ENCODE results near the gene LHX3.

Gene LHX3

GRCh38 chr9:136205707-136205992, 722 bp upstream of the LHX3 start:
- no peak for DNase-seq

- no peak for DNase-seq
Measured at GRCh38 chr9:136204145-136204805, 653 bp downstream of the LHX3 start.

- no peak for DNase-seq
Measured at GRCh38 chr9:136203408-136204144, 1.4 kb downstream of the LHX3 start.

GRCh38 chr9:136202454-136203407, 2.2 kb downstream of the LHX3 start:
- no peak for DNase-seq

GRCh38 chr9:136201609-136202453, 3.1 kb downstream of the LHX3 start:
- no peak for DNase-seq

- no peak for DNase-seq
Measured at GRCh38 chr9:136201174-136201573, 3.8 kb downstream of the LHX3 start.

DNA sequence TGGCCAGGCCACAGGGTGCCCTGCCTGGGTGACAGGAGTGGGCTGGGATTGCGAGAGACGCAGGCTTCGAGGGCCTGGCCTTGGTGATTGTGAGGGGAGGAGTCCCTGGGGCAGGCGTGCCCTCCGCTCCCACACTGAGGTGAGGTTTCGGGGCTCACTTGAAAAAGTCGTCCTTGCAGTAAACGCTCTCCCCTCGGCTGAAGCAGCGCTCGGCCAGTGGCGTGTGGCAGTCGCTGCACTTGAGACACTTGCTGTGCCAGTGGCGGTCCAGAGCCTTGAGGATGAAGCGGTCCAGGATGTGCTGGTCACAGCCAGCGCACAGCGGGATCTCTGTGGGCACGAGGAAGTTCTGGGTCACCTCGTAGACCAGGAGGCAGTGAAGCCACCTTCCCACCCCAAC, 4.5 kb downstream of the LHX3 start:
- no peak for DNase-seq

GRCh38 chr9:136199391-136200288, 5.3 kb downstream of the LHX3 start:
- no peak for DNase-seq

- no peak for DNase-seq
Measured at GRCh38 chr9:136198605-136199083, 6.3 kb downstream of the LHX3 start.

DNA sequence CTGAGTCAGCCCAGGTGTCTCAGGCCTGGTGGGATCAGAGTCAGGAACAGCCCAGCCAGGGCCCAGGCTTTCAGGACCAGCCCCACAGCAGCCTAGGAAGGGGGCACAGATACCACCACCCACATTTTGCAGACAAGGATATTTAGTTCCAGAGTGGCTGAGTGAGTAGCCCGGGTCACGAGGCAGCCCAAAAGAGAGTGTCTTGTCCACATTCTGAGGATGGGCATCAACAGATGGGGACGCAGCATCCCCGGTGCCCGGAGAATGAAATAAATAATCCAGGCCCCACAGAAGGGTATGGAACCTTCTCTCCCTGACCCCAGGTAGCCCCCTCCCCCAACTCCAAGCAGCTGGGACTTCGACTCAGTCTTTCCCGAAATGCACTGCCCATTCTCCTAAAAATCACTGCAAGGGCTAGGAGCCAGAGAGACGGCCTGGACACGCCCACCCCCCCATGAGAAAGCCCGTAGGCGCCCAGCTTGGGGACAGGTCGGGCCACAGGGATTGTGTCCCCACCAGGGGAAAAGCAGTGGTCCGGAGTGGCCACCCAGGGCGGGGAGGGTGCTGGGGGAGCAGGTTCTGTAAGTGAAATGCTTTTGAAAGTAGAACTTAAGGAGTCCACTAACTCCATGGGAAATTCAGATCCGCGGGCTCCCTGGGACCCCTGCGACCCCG, 6.9 kb downstream of the LHX3 start:
- DNase-seq = no peak

GRCh38 chr9:136197084-136197875, 7.6 kb downstream of the LHX3 start:
- DNase-seq = no peak

DNA sequence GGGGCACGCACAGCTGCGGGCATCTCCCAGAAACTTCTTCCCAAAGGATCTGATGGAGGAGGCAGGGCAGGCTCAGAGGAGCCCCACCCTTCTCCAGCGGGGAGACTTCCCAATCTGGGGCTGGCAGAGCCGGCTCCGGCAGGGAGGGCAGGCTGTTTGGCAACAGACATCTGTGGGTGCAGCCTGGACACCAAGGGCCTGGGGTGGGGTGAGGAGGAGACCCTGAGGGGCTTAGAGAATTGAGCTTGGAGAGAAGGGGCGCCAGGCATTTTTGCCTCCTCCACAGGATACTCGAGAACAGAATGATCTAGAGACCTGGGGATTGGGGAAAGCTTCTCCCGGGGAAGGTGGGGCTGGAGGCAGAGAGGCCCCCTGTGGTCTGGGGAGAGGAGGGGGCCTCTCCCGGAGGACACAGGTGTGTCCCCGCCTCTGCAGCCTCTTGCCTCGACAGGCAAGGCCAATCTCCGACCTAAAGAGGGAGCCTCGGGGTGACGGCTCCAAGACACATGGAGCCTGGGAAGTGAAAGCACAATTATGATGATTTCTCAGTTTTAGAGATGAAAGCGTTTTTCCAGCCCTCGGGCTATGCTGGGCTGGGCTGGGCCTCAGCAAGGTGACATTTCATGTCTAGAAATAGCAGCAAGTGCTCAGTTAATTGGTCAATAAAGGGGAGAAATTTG, 8.4 kb downstream of the LHX3 start:
- DNase-seq = no peak

GRCh38 chr9:136194540-136194939, 10.4 kb downstream of the LHX3 start:
- no peak for DNase-seq

DNA sequence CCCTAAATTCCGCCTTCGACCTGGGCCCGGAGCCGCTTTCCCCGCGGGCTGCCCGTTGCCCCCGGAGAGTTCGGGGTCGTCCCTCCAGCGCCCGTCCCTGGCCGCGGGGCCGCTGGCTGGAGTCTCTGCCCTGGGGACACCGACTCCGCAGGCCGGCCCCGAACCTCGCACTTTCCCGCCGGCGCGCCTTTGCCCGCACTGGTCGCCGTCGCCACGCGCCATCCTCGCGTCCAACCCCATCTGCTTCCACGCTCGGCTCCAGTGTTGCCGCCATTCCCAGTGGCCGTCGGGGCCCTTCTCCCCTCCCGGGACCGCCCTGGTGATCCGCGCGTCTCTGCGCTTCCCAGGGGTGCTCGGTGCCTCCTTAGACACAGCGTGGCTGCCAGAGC, 11.0 kb downstream of the LHX3 start:
- DNase-seq = no peak

GRCh38 chr9:136193127-136193890, 11.6 kb downstream of the LHX3 start:
- DNase-seq = no peak

- no peak for DNase-seq
Measured at GRCh38 chr9:136192289-136193126, 12.4 kb downstream of the LHX3 start.

GRCh38 chr9:136191960-136192286, 13.0 kb downstream of the LHX3 start:
- no peak for DNase-seq
